GM12878 (cell line): ENCODE measurements around the gene PYGB.

Source experiments
- CHD2 ChIP-seq: IDR thresholded peaks from 2 replicates; pipeline ENCODE4 v1.6.1; 2011; ENCODE audit warnings: low read depth, low read length, improper control_type of control experiment, borderline replicate concordance
- CREM ChIP-seq: IDR thresholded peaks from 2 replicates; pipeline ENCODE4 v1.6.1; 2014; ENCODE audit warnings: antibody characterized with exemption, low read depth
- EP300 ChIP-seq, 2 experiments: fragments of 150-350 bp in 1 of 2; IDR thresholded peaks; 2 replicates each; pipeline ENCODE4 v1.6.1; 2011 to 2012; ENCODE audit warnings: low read depth in 2 of 2, low read length in 2 of 2, borderline replicate concordance in 1 of 2, improper control_type of control experiment in 1 of 2, inconsistent platforms in 1 of 2; ENCODE audit not compliant: control insufficient read depth in 1 of 2
- FOXM1 ChIP-seq: IDR thresholded peaks from 2 replicates; pipeline ENCODE4 v1.6.1; 2012; ENCODE audit warnings: low read depth, mild to moderate bottlenecking, inconsistent platforms, low read length, moderate library complexity
- POLR2A ChIP-seq: IDR thresholded peaks from 2 replicates; pipeline ENCODE4 v1.6.1; 2011; ENCODE audit warnings: low read depth, mild to moderate bottlenecking, low read length
- RFX5 ChIP-seq: IDR thresholded peaks from 2 replicates; pipeline ENCODE4 v1.6.1; 2011; ENCODE audit warnings: low read depth, low read length, improper control_type of control experiment
- SMC3 ChIP-seq: IDR thresholded peaks from 2 replicates; pipeline ENCODE4 v1.6.1; 2011; ENCODE audit warnings: low read length, improper control_type of control experiment, borderline replicate concordance
- SUZ12 ChIP-seq: fragments of 200-600 bp; sonication (generic); IDR thresholded peaks from one replicate; pipeline ENCODE4 v1.6.1; 2018; ENCODE audit warnings: antibody characterized with exemption, mild to moderate bottlenecking; ENCODE audit not compliant: unreplicated experiment
- TAF1 ChIP-seq: IDR thresholded peaks from 2 replicates; pipeline ENCODE4 v1.6.1; 2011; ENCODE audit warnings: mild to moderate bottlenecking, low read depth, low read length, borderline replicate concordance
- ZZZ3 ChIP-seq: IDR thresholded peaks from 2 replicates; pipeline ENCODE4 v1.6.1; 2011; ENCODE audit warnings: low read depth; ENCODE audit not compliant: control insufficient read depth, insufficient read length
- TF ChIP-seq, protein P1 (sequence below): fragments of 450-650 bp; IDR thresholded peaks from 2 replicates; pipeline ENCODE4 v1.6.1; 2018; ENCODE audit warnings: mild to moderate bottlenecking, low read depth, moderate library complexity; ENCODE audit not compliant: partially characterized antibody
- TF ChIP-seq, protein P2 (sequence below), 3 experiments: IDR thresholded peaks in 2 of 3; conservative IDR thresholded peaks in 1 of 3; 2 replicates each; pipeline ENCODE4 v1.5.1; 2011; ENCODE audit warnings: low read depth in 3 of 3, low read length in 3 of 3, mild to moderate bottlenecking in 3 of 3, control low read depth in 2 of 3, moderate library complexity in 2 of 3, inconsistent platforms in 1 of 3, mixed read lengths in 1 of 3; ENCODE audit not compliant: control insufficient read depth in 2 of 3, insufficient read depth in 1 of 3; ENCODE audit errors: extremely low read depth in 1 of 3
- TF ChIP-seq, protein P3 (sequence below): fragments of 450-650 bp; IDR thresholded peaks from 2 replicates; pipeline ENCODE4 v1.6.1; 2017; ENCODE audit warnings: mild to moderate bottlenecking
- TF ChIP-seq, protein P4 (sequence below): IDR thresholded peaks from 2 replicates; pipeline ENCODE4 v1.6.1; 2011; ENCODE audit warnings: low read depth, mild to moderate bottlenecking, low read length, moderate library complexity, borderline replicate concordance; ENCODE audit errors: extremely low read depth

DNA sequence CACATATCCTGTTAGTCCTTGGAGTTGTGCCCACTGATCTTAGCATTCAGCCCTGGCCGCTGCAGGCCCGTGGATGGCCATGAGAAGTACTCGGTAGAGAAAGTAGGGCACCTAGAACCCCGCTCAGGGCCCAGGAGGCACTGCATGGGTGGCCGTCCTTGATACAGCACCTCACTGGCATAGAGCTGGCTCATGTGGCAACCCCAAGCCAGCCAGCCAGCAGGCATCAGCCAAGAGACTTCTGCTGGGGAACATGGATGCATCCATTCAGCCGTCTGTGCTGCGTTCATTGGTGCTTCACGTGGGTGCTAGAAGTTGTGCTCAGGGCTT lies 10.6 kb downstream of the PYGB start:
- TF ChIP-seq, protein P1, sequence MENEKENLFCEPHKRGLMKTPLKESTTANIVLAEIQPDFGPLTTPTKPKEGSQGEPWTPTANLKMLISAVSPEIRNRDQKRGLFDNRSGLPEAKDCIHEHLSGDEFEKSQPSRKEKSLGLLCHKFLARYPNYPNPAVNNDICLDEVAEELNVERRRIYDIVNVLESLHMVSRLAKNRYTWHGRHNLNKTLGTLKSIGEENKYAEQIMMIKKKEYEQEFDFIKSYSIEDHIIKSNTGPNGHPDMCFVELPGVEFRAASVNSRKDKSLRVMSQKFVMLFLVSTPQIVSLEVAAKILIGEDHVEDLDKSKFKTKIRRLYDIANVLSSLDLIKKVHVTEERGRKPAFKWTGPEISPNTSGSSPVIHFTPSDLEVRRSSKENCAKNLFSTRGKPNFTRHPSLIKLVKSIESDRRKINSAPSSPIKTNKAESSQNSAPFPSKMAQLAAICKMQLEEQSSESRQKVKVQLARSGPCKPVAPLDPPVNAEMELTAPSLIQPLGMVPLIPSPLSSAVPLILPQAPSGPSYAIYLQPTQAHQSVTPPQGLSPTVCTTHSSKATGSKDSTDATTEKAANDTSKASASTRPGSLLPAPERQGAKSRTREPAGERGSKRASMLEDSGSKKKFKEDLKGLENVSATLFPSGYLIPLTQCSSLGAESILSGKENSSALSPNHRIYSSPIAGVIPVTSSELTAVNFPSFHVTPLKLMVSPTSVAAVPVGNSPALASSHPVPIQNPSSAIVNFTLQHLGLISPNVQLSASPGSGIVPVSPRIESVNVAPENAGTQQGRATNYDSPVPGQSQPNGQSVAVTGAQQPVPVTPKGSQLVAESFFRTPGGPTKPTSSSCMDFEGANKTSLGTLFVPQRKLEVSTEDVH, result no peak
- TF ChIP-seq CHD2 (no peak), TAF1 (no peak), CREM (no peak), SMC3 (no peak), FOXM1 (no peak), POLR2A (no peak), ZZZ3 (no peak), EP300 (IDR thresholded peaks at IDR 0.05; ENCODE audit: borderline replicate concordance in 1 of 2, control insufficient read depth in 1 of 2, low read depth in 2 of 2, low read length in 2 of 2) (no peak), RFX5 (no peak), SUZ12 (no peak)
- TF ChIP-seq, protein P2, sequence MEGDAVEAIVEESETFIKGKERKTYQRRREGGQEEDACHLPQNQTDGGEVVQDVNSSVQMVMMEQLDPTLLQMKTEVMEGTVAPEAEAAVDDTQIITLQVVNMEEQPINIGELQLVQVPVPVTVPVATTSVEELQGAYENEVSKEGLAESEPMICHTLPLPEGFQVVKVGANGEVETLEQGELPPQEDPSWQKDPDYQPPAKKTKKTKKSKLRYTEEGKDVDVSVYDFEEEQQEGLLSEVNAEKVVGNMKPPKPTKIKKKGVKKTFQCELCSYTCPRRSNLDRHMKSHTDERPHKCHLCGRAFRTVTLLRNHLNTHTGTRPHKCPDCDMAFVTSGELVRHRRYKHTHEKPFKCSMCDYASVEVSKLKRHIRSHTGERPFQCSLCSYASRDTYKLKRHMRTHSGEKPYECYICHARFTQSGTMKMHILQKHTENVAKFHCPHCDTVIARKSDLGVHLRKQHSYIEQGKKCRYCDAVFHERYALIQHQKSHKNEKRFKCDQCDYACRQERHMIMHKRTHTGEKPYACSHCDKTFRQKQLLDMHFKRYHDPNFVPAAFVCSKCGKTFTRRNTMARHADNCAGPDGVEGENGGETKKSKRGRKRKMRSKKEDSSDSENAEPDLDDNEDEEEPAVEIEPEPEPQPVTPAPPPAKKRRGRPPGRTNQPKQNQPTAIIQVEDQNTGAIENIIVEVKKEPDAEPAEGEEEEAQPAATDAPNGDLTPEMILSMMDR (IDR thresholded peaks at IDR 0.05 in 2 of 3, conservative IDR thresholded peaks at IDR 0.05 in 1 of 3; ENCODE audit: control insufficient read depth in 2 of 3, extremely low read depth in 1 of 3, insufficient read depth in 1 of 3, low read depth in 3 of 3, low read length in 3 of 3), result no peak
- TF ChIP-seq, protein P3, sequence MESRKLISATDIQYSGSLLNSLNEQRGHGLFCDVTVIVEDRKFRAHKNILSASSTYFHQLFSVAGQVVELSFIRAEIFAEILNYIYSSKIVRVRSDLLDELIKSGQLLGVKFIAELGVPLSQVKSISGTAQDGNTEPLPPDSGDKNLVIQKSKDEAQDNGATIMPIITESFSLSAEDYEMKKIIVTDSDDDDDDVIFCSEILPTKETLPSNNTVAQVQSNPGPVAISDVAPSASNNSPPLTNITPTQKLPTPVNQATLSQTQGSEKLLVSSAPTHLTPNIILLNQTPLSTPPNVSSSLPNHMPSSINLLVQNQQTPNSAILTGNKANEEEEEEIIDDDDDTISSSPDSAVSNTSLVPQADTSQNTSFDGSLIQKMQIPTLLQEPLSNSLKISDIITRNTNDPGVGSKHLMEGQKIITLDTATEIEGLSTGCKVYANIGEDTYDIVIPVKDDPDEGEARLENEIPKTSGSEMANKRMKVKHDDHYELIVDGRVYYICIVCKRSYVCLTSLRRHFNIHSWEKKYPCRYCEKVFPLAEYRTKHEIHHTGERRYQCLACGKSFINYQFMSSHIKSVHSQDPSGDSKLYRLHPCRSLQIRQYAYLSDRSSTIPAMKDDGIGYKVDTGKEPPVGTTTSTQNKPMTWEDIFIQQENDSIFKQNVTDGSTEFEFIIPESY, result no peak
- TF ChIP-seq, protein P4, sequence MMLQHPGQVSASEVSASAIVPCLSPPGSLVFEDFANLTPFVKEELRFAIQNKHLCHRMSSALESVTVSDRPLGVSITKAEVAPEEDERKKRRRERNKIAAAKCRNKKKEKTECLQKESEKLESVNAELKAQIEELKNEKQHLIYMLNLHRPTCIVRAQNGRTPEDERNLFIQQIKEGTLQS, result no peak
